ENCODE data around the gene PHLDB2.
A peak's percentile ranks its signal among the peaks of the same experiment; 100 is the strongest.

The PHLDB2 gene

GRCh38 chr3:112009670-112010069 is 150.6 kb downstream of the PHLDB2 start:
- TF ChIP-seq CTCF (IDR thresholded peaks at IDR 0.05; ENCODE audit: low read depth, low read length, missing control alignments): no peak
- no peak for DNase-seq (ENCODE audit: low read depth)
- H3K4me3 ChIP-seq (ENCODE audit: low read depth, low read length): no peak overlapping the region

- H3K4me3 ChIP-seq (ENCODE audit: low read depth, low read length): no peak overlapping the region
- TF ChIP-seq CTCF (IDR thresholded peaks at IDR 0.05; ENCODE audit: low read depth, low read length, missing control alignments): no peak
- no peak for DNase-seq (ENCODE audit: low read depth)
These were observed 151.6 kb downstream of the PHLDB2 start for GRCh38 chr3:112010636-112011035.

GRCh38 chr3:112011376-112011940 is 152.4 kb downstream of the PHLDB2 start:
- DNase-seq (ENCODE audit: low read depth): no peak
- no peak overlapping the region for H3K4me3 ChIP-seq (ENCODE audit: low read depth, low read length)
- no peak for TF ChIP-seq CTCF (IDR thresholded peaks at IDR 0.05; ENCODE audit: low read depth, low read length, missing control alignments)

DNA sequence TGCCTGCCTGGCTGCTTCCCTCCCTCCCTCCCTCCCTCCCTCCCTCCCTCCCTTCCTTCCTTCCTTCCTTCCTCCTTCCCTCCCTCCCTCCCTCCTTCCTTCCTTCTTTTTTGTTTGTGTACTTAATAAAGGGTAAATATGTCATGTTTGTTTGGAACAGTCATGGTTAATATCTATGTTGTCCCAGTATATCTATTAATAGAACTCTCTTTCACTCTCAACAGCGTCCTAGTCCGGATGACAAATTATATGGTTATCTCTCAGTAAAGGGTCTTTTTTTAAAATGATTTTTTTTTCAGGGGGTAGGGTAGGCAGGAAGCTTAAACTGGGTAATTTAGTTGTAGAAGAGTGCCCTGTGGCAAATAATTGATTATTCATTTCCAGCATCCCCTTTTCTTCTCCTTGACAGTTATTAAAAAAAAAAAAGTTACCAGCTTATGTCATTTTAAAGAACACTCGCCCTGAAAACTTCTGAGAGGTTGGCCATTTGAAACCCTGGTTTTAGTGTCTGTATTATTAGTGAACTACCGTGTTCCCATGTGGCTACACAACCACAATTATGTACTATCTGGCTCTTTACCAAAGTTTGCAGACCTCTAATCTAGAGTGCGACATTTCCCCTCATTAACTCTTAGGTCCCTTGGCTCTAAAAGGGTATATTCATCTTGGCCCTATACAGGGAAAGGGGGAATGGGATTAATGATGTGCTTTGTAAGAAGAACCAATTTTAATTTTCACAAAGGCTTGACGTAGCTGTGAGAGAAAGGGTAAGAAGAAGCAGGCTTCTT is 153.3 kb downstream of the PHLDB2 start:
- no peak for TF ChIP-seq CTCF (IDR thresholded peaks at IDR 0.05; ENCODE audit: low read depth, low read length, missing control alignments)

GRCh38 chr3:112013058-112013783 is 154.2 kb downstream of the PHLDB2 start:
- peak; percentile 18 for DNase-seq (ENCODE audit: low read depth)
- TF ChIP-seq CTCF (IDR thresholded peaks at IDR 0.05; ENCODE audit: low read depth, low read length, missing control alignments): peak; percentile 69

More for the DNA sequence above, 153.3 kb downstream of the PHLDB2 start:
- no peak overlapping the region for H3K4me3 ChIP-seq (ENCODE audit: low read depth, low read length)
- DNase-seq (ENCODE audit: low read depth): no peak

GRCh38 chr3:112013784-112014143 is 154.7 kb downstream of the PHLDB2 start:
- H3K4me3 ChIP-seq (ENCODE audit: low read depth, low read length): no peak overlapping the region
- no peak for TF ChIP-seq CTCF (IDR thresholded peaks at IDR 0.05; ENCODE audit: low read depth, low read length, missing control alignments)

More at GRCh38 chr3:112013058-112013783, 154.2 kb downstream of the PHLDB2 start:
- H3K4me3 ChIP-seq (ENCODE audit: low read depth, low read length): no peak overlapping the region

More at GRCh38 chr3:112013784-112014143, 154.7 kb downstream of the PHLDB2 start:
- DNase-seq (ENCODE audit: low read depth): no peak

Data from GM12864 (cell line).